Body of pancreas (tissue), 4 donors: Measurements from ENCODE around the gene WWOX. TPM values are rescaled to one million over a fixed set of nuclear protein-coding genes. Genes with fewer than 3 reads are reported as not detected.

Experiments
- ATAC-seq: fragments of 150-250 bp; one replicate; pipeline ENCODE4 v1.9.1; 2016
- DNase-seq, 4 donors: peaks; one replicate each; pipeline ENCODE4 v3.0.0-alpha.2; 2019
- H3K27ac ChIP-seq, 4 donors: fragments of 200-600 bp; sonication (generic); 1 replicate in 3 of 4; 2 replicates in 1 of 4; pipeline versions ENCODE4 v1.5.1 to v1.6.1; 2016 to 2019; ENCODE audit warnings: mild to moderate bottlenecking in 1 of 4, mixed read lengths in 1 of 4, moderate library complexity in 1 of 4
- H3K27me3 ChIP-seq, 2 donors: fragments of 200-600 bp; sonication (generic); one replicate each; pipeline ENCODE4 v1.6.0; 2016; ENCODE audit warnings: mild to moderate bottlenecking in 1 of 2
- H3K36me3 ChIP-seq, 2 donors: fragments of 200-600 bp; sonication (generic); replicated peaks in 1 of 2; 2 replicates each; pipeline ENCODE4 v1.5.1; 2016; ENCODE audit warnings: low read depth in 2 of 2; ENCODE audit not compliant: insufficient read depth in 1 of 2
- H3K4me1 ChIP-seq: fragments of 200-600 bp; sonication (generic); one replicate; pipeline ENCODE4 v1.6.0; 2016
- H3K4me3 ChIP-seq, 2 donors: fragments of 200-600 bp; sonication (generic); 1 replicate in 1 of 2; 2 replicates in 1 of 2; pipeline ENCODE4 v1.5.1; 2016 to 2019
- H3K9me3 ChIP-seq, 3 donors: fragments of 200-600 bp; sonication (generic); 1 replicate in 2 of 3; 2 replicates in 1 of 3; pipeline ENCODE4 v1.5.1; 2016
- POLR2A ChIP-seq, 3 donors: fragments of 450-650 bp; IDR thresholded peaks; one replicate each; pipeline ENCODE4 v1.6.1; 2016; ENCODE audit warnings: antibody characterized with exemption in 3 of 3, mild to moderate bottlenecking in 2 of 3
- WGBS, 2 donors: methylation state at CpG; one replicate each; pipeline ENCODE4 v1.1.5; 2017; 5-methylcytosine and 5-hydroxymethylcytosine counted together
- intact Hi-C: fragments of 100-400 bp; cut with DNase I; formaldehyde crosslinking; loops from one replicate; pipeline ENCODE4 v1.15.1; 2023
- total RNA-seq, 2 donors: library from RNA; depleted of rRNA; stranded (reverse); fragments of >200 nt; gene quantifications; one replicate each; pipeline ENCODE4 v1.1.0, GENCODE V29; 2016
- TF ChIP-seq, protein P1 (sequence below), 7 experiments: fragments of 450-650 bp in 4 of 7; fragments of 200-600 bp in 3 of 7; sonication (generic) in 3 of 7; IDR thresholded peaks; one replicate each; pipeline ENCODE4 v1.5.1; 2016 to 2019; ENCODE audit warnings: antibody characterized with exemption in 7 of 7

The WWOX gene
- total RNA-seq, 2 donors from 2014 or later = 52.7 to 67.2 TPM

DNA sequence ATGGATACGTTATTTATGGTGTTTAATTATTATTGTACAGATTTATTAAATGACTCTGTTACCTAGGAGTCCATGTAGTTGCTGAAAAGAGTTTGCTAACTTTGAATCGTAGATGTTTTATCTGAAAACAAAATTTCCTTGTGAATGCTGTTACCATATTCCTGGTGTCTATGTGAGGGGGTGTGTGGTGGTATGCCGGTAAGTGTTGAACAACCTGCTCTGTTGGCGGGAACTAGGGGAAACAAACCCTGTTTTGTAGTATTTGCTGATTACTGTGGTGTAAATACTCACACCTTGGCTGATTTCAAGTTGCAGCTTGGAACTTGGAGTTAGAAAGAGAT is 386.4 kb downstream of the WWOX start:
- WGBS, 2 donors = 73 to 79% methylated on average over 4 of the region's 4 CpGs
- intact Hi-C loops = no loop called here
- no peak overlapping the region for H3K27ac ChIP-seq
- no peaks in the 10 kb centered on the region for H3K9me3 ChIP-seq
- no peaks in the 10 kb centered on the region for H3K36me3 ChIP-seq
- no peak overlapping the region for H3K4me3 ChIP-seq
- no peak for ATAC-seq
- H3K27me3 ChIP-seq = no peaks in the 10 kb centered on the region
- no peak for DNase-seq
- H3K4me1 ChIP-seq = no peaks in the 10 kb centered on the region
- TF ChIP-seq, protein P1, sequence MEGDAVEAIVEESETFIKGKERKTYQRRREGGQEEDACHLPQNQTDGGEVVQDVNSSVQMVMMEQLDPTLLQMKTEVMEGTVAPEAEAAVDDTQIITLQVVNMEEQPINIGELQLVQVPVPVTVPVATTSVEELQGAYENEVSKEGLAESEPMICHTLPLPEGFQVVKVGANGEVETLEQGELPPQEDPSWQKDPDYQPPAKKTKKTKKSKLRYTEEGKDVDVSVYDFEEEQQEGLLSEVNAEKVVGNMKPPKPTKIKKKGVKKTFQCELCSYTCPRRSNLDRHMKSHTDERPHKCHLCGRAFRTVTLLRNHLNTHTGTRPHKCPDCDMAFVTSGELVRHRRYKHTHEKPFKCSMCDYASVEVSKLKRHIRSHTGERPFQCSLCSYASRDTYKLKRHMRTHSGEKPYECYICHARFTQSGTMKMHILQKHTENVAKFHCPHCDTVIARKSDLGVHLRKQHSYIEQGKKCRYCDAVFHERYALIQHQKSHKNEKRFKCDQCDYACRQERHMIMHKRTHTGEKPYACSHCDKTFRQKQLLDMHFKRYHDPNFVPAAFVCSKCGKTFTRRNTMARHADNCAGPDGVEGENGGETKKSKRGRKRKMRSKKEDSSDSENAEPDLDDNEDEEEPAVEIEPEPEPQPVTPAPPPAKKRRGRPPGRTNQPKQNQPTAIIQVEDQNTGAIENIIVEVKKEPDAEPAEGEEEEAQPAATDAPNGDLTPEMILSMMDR (IDR thresholded peaks at IDR 0.05) = no peak
- TF ChIP-seq POLR2A (IDR thresholded peaks at IDR 0.05) = no peak

DNA sequence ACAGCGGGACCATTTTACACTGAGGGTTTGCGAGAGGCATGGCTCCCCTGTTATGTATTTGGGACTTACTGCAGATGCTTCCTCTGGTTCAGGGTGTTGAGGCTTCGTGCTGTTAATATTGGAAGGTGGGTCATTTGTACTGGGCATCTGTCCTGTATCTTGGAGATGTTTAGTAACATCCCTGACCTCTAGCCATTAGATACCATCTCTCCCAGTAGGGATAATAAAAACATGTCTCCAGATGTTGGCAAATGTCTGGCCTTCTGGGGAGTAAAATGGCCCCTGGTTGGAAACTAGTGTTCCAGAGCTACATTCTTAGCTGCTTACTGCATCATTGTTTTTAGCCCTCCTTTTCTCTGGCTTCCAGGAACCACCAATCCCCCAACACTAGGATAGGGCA is 388.0 kb downstream of the WWOX start:
- H3K27me3 ChIP-seq = no peaks in the 10 kb centered on the region
- no peak overlapping the region for H3K4me3 ChIP-seq
- H3K9me3 ChIP-seq = no peaks in the 10 kb centered on the region
- WGBS, 2 donors = 92% methylated on average over 3 of the region's 3 CpGs
- ATAC-seq (no peak), DNase-seq (no peak)
- H3K36me3 ChIP-seq = no peaks in the 10 kb centered on the region
- intact Hi-C loops = no loop called here
- H3K4me1 ChIP-seq = no peaks in the 10 kb centered on the region
- H3K27ac ChIP-seq = no peak overlapping the region
- no peak for TF ChIP-seq POLR2A (IDR thresholded peaks at IDR 0.05)
- TF ChIP-seq, protein P1 (IDR thresholded peaks at IDR 0.05) = no peak

DNA sequence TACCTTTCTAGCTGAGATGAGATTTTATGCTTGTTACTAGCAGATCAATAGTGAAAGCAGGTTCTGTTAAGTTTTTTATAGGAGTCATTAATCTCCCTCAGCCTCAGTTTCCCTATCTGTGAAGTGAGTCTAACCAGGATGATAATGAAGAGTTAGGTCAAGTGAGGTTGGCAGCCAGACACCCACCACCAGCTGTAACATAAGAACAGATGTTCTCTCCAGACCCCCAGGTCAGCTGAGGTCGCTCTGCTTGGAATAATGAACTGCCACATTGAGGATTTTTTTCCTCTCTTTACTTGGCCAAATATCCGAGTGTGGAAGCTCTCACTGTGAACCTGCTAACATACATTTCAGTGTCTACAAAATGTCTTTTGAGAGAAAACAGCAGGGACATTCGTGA is 389.6 kb downstream of the WWOX start:
- WGBS, 2 donors = 48 to 64% methylated on average over 3 of the region's 3 CpGs
- TF ChIP-seq POLR2A (IDR thresholded peaks at IDR 0.05) = no peak
- TF ChIP-seq, protein P1 (IDR thresholded peaks at IDR 0.05) = no peak

DNA sequence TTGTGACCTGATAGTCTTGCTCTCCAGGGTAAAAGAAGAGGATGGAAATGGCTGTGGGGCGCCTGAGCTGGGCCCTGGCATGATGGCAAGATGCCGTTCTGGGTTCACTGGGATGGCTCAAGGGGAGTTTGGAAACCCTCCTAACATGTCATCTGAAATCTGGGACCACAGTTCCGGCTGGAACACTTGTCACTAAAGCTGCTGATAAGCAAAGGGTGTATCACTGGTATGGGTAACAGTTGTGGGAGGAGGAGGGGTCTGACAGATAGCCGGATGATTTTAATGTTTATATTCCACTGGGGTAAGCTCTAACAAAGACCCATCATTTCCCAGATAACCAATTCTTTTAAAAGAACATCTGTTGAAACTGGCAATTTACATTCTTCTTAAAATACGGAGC is 390.2 kb downstream of the WWOX start:
- H3K27me3 ChIP-seq = no peaks in the 10 kb centered on the region
- no peak for ATAC-seq
- no peaks in the 10 kb centered on the region for H3K9me3 ChIP-seq
- H3K4me3 ChIP-seq = no peak overlapping the region
- 78 to 87% methylated on average over 5 of the region's 5 CpGs for WGBS, 2 donors
- intact Hi-C loops = no loop called here
- no peak for DNase-seq
- TF ChIP-seq POLR2A (IDR thresholded peaks at IDR 0.05) = no peak
- TF ChIP-seq, protein P1 (IDR thresholded peaks at IDR 0.05) = no peak
- H3K4me1 ChIP-seq = no peaks in the 10 kb centered on the region
- no peaks in the 10 kb centered on the region for H3K36me3 ChIP-seq
- H3K27ac ChIP-seq = no peak overlapping the region

More for the DNA sequence above, 389.6 kb downstream of the WWOX start:
- no peak overlapping the region for H3K27ac ChIP-seq
- H3K36me3 ChIP-seq = no peaks in the 10 kb centered on the region
- ATAC-seq = no peak
- no peaks in the 10 kb centered on the region for H3K27me3 ChIP-seq
- H3K4me3 ChIP-seq = no peak overlapping the region
- intact Hi-C loops = no loop called here
- no peak for DNase-seq
- H3K9me3 ChIP-seq = no peaks in the 10 kb centered on the region
- H3K4me1 ChIP-seq = no peaks in the 10 kb centered on the region

DNA sequence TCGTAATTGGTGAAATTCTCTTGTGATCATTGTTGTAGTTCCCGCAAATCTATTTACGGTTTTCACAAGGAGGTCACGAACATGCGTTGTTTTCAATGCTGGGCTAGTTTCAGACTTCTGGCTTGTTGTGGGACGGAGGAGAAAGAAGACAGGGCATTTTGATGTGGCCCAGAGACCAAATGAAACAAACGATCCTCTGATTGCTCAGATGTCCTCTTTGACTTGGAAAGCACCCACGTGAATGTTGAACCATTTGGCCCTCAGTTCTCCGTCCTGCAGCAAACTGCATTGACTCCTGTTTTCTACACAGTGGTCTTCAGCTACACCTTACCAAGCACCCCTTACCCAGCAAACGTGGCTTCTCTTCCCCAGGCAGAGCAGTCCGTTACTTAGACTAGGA is 391.0 kb downstream of the WWOX start:
- 80 to 88% methylated on average over 11 of the region's 11 CpGs for WGBS, 2 donors
- Histone ChIP-seq H3K27ac (no peak overlapping the region), H3K4me1 (no peaks in the 10 kb centered on the region), H3K27me3 (no peaks in the 10 kb centered on the region), H3K9me3 (no peaks in the 10 kb centered on the region), H3K36me3 (no peaks in the 10 kb centered on the region), H3K4me3 (no peak overlapping the region)
- ATAC-seq = no peak
- intact Hi-C loops = no loop called here
- no peak for TF ChIP-seq POLR2A (IDR thresholded peaks at IDR 0.05)
- TF ChIP-seq, protein P1 (IDR thresholded peaks at IDR 0.05) = no peak
- no peak for DNase-seq
